ENCODE measurements around the gene UBE2E1. TPM values are rescaled to one million over a fixed set of nuclear protein-coding genes. Genes with fewer than 3 reads are reported as not detected.

Gene UBE2E1
- total RNA-seq, 2 experiments from 2014 or later, result 55.6 to 58.5 TPM

DNA sequence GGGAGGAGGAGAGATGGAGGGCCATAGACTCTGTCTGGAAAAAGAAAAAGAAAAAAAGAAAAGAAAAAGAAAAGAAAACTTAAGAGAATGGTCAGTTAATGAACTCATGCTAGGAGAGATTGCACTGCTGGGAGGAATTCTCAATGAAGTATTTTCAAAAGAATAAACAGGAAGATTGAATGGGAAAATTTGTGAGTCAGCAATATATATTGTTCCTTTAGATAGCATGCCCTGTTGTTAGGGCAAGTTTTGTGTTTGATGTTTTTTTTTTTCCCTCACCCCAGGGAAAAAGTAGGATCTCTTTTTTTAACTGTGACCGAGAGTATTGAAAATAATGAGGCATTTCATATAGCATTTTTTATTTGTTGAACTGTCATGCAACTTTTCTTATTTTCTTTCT, 131.5 kb downstream of the UBE2E1 start:
- peaks cover 15% of the 10 kb centered on the region for H3K27me3 Mint-ChIP-seq
- no peaks in the 10 kb centered on the region for H3K4me1 Mint-ChIP-seq
- DNase-seq, result no peak
- no peak for ATAC-seq
- CTCF ChIA-PET, result no interaction called here
- no peak overlapping the region for H3K27ac Mint-ChIP-seq
- H3K4me3 Mint-ChIP-seq, result no peak overlapping the region
- no peaks in the 10 kb centered on the region for H3K9me3 Mint-ChIP-seq (ENCODE audit: low read depth)
- H3K36me3 Mint-ChIP-seq, result no peaks in the 10 kb centered on the region

- Mint-ChIP-seq H3K27ac (no peak overlapping the region), H3K9me3 (ENCODE audit: low read depth) (no peaks in the 10 kb centered on the region), H3K36me3 (no peaks in the 10 kb centered on the region), H3K27me3 (peaks cover 27% of the 10 kb centered on the region), H3K4me3 (no peak overlapping the region), H3K4me1 (no peaks in the 10 kb centered on the region)
- no peak for ATAC-seq
- CTCF ChIA-PET, result no interaction called here
- no peak for DNase-seq
Measured at GRCh38 chr3:23938688-23939087, 132.9 kb downstream of the UBE2E1 start.

GRCh38 chr3:23940775-23941174, 135.0 kb downstream of the UBE2E1 start:
- no peak for DNase-seq
- no peak overlapping the region for H3K27ac Mint-ChIP-seq
- peaks cover 36% of the 10 kb centered on the region for H3K27me3 Mint-ChIP-seq
- ATAC-seq, result no peak
- H3K9me3 Mint-ChIP-seq (ENCODE audit: low read depth), result no peaks in the 10 kb centered on the region
- no peak overlapping the region for H3K4me3 Mint-ChIP-seq
- CTCF ChIA-PET, result no interaction called here
- H3K4me1 Mint-ChIP-seq, result peaks cover 8% of the 10 kb centered on the region
- H3K36me3 Mint-ChIP-seq, result peaks cover 1% of the 10 kb centered on the region

Other genes with a start within 250 kb of the UBE2E1 start
- 1 to 10 TPM; 3.4 to 3.8 TPM for gene NKIRAS1, start 111.0 kb downstream of the UBE2E1 start, total RNA-seq
- gene RPL15, start 111.2 kb downstream of the UBE2E1 start, total RNA-seq, result 1,000 to 10,000 TPM; 1,249 to 1,693 TPM
- gene NR1D2, start 139.3 kb downstream of the UBE2E1 start, total RNA-seq, result 1 to 10 TPM; 3.8 to 4.1 TPM